ENCODE data around the gene SLC24A4.
"Not testable (repeated sequence)": the region's sequence is repeated elsewhere in the genome, so short reads cannot be mapped to it uniquely, and the experiment has no call there.

SLC24A4 gene

DNA sequence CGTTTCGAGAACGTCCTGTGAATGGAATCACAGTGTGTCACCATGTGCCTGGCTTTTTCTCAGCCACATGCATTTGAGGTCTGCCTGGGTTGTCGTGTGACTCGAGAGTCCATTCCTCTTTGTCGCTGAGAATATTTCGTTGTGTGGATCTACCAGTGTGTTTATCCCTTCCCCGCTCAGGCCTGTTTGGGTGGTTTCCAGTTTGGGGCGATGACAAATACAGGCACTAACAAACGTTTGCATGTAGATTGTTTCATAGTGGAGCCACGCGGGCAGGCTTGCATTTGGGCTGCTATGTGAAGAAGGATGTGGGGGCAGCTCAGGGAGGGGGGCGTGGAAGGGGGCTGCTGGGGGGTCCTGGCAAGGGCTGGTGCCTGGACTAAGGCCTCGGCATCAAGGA lies 204.8 kb downstream of the SLC24A4 start:
- no peak for DNase-seq

GRCh38 chr14:92528486-92529100 lies 205.6 kb downstream of the SLC24A4 start:
- DNase-seq = no peak

- DNase-seq = no peak
Observed at GRCh38 chr14:92529903-92530302, 206.9 kb downstream of the SLC24A4 start.

GRCh38 chr14:92531106-92531873 lies 208.3 kb downstream of the SLC24A4 start:
- DNase-seq = no peak

DNA sequence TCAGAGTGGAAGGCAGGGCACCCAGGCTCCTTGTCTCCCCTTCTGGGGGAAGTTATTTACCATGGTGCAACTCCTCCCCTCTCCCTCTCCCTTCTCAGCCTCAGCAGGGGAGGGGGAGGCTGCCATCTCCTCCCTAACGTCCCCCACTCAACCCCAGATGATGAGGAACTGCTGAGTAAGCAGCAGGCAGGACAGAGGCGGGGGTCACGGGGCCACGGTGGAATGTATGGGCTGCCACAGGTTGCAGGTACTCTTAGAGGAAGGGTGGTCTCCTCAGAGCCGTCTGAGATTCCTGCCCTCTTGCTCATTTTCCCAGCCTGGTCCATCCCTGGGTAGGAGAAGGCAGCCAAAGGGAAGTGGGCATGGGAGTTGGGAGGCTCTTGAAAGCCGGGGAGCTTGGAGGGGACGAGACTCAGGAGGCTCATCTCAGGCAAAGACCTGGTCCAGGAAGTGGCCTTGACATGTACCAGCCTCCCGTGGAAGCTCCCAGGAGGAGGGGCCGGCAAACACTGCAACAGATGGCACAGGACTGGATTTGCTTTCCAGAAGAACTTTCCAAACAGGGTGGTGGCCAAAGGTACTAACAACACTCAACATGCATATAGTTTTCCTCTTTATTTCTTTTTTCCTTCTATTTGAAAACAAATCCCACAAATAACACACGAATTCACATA lies 209.7 kb downstream of the SLC24A4 start:
- DNase-seq = no peak

- DNase-seq = no peak
Observed at GRCh38 chr14:92534932-92535643, 212.1 kb downstream of the SLC24A4 start.

DNA sequence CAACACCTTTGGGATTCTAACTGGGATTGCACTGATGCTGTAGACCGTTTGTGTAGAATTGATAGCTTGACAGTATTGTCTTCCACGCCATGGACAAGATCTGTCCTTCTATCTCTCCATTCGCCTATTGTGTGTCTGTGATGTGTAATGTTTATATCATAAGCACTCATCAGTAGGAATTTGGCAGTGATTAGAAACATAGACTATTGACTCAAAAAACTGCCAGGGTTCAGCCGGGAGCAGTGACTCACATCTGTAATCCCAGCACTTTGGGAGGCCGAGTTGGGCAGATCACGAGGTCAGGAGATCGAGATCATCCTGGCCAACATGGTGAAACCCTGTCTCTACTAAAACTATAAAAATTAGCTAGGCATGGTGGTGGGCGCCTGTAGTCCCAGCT lies 213.3 kb downstream of the SLC24A4 start:
- DNase-seq = not testable (repeated sequence)

DNA sequence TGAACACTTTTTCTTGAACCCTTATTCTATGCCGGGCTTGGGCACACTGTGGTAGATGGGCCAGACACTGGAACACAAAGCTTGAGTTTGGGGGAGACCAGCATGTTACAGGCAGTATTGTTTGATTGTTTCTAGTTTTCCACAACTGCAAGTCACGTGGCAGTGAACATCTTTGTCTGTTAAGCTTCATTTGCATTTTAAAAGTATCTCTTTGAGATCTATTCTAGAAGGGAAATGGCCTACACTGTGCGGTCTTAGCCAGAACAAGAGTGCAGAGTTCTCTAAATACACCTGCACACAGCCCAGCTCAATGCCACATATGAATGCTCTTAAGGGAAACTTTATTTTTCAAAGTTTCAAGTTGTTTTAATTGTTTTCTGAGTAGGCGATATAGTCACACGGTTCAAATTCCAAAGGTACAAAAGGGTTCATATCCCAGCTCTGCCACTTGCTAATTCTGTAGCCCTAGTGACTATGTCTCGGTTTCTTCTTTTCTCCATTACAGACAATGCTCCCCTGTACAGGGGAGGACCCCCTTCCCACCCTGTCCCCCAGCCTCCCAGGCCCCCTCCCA lies 215.5 kb downstream of the SLC24A4 start:
- no peak for DNase-seq

GRCh38 chr14:92539419-92539818 lies 216.5 kb downstream of the SLC24A4 start:
- DNase-seq = no peak

DNA sequence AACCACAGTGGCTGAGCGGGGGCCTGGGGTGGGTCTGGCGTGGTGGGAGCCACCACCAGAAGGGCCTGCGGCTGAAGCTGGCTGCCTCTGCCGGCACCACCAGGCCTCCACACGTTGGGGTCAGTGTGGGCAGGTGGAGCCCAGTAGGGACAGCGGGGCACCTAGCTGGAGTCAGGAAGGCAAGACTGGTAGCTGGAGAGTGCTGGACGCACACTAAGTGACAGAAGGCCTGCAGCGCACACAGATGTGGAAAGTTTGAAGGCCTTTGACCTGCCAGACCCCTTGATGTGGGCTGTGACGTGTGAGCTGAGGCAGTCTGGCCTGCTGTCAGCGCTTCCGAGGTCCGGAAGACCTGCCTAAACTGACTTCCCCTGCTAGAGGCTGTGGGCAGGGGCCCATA lies 216.9 kb downstream of the SLC24A4 start:
- DNase-seq = no peak

DNA sequence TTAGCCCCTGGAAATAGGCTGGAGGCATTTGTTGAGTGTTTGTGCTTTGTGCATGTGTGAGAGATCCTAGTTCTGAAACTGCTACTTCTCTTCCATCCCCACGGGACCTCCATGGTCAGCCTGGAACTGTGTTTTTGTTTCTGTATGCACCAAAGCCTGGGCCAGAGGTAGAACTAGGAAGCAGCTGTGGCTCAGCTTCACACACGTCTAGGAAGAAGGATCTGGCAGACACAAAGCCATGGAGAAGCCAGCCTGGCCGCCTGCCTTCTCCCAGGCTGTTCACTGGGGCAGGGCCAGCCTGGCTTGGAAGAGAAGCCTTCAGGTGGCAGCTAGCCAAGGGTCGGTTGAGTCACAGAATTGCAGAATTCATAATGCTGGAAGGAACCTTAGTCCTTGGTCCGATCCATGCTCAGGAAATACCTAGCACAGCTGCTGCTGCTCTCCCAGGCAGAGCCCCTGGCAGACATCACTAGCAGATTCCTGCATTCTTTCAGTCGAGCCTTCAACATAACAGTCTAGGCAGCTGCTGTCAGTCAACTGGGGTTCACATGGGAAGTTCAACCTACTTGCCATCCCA lies 217.6 kb downstream of the SLC24A4 start:
- peak; percentile 45 for DNase-seq

DNA sequence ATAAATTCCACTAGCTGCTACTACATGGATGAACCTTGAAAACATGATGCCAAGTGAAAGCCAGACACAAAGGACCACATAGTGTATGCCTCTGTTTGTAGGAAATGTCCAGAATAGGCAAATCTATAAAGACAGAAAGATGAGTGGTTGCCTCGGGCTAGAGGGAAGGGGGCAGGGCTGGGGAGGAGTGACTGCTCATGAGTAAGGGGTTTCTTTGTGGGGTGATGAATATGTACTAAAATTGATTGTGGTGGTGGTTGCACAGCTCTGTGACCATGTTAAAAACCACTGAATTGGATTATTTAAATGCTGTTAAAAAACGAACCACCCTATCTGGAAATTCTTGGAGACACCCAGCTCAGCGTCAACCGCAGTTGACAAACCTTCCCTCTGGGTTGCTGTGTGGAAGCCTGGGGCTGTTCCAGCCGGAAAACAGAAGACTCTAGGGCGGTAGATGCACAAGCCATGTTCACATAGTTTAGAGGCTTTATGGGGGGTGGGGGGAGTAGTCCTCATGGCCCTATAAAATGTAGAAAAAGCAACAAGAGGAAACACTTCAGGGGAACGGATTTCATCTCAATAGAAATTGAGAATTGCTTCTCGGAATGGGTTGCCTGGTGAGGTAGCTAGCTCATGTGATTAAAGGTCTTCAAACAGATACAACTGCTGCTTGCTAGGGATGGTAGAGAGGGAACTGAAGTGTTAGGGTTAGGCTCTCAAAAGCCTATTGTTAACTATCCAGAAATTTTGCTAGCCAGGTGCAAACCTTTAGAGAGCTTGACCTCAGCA lies 220.0 kb downstream of the SLC24A4 start:
- DNase-seq = no peak

DNA sequence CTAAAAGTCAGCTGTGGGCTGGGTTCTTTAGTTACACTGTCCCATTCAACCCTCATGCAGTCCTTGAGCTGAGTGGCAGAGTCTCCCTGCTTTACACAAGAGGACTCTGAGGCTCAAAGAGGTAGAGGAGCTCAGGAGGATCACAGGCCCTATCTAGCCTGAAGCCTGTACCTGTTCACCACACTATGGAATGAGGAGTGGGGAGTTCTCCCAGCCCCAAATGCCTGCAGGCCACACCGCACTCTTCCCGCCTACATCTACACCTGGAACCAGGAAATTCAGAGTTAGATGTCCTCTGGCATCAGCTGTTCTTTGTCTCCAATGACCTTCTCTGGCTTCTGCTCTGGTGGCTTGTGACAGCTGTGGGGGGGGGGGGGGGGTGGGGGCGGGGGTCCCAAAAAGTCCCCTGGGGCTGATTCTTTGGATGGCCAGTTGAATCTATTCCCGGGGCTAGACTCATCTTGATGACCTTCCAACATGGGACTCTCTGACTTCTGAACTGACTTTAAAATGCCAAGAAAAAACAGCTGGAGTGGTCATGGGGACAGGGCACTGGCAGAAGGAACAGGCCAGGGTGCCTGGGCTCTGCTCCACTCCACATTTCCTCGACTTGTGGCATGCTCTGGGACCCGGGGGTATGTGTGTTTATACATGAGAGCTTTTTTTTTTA lies 221.2 kb downstream of the SLC24A4 start:
- no peak for DNase-seq

DNA sequence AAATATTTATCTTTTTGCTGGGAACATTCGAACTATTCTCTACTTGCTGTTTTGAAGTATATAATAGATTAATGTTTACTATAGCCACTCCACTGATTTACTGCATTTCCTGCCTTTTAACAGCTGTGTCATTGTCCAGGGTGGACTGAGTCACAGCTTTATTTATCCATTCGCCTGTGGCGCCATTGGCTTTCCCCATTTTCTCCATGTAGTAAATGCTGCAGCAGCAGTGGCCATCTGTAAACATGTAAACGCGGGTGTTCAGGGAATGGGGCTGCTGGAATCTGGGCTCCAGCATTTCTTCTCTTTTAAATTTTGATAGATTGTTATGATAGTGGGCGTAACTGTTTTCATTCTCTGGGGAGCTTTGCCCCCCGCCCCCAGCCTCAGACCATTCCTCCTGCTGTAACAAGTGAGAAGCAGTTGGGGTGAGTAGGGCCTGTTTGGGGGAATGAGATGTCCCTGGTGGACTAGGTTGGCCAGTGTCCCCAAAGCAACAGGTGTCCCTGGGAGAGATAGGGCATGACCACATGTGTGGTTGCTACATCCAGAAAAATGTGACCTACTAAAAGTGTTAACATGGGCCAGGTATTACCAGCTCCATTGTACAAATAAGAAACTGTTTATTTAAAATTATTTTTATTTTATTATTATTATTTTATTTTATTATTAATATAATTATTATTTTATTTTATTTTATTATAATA lies 223.5 kb downstream of the SLC24A4 start:
- DNase-seq = no peak

DNA sequence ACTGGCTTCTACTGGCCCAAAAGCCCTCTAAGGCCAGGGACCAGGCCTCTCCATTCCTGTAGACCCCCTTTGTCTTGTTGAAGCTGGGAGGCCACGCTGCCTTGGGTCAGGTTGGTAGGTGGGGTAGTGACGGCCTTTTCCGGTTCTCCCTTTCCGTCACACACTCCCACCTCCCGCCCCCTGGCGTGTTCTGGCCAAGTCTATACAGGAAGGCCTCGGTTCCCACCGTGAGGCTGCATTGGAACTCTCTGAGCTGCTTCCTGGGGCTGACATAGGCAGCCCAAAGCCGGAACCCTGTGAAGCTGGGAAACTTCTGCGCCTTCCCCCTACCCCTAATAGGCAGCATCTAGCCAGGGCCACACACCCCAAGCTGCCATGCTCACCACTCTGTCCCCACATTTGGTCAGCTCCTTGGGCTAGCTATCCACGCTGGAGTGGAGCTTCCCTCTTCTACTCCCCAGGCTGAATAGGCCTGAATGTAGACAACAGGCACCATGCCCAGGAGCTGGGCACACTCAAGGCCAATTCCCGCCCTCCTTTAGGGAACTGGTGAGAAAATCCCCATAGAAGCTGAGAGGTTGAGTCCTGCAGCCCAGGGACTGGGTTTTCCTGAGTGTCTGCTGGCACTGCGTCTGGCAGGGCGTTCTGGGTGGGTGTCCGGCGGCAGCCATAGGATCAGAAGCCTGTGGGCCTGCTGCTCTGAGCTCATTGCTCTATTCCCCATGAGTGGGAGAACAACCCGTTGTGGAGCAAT lies 226.3 kb downstream of the SLC24A4 start:
- DNase-seq = no peak

DNA sequence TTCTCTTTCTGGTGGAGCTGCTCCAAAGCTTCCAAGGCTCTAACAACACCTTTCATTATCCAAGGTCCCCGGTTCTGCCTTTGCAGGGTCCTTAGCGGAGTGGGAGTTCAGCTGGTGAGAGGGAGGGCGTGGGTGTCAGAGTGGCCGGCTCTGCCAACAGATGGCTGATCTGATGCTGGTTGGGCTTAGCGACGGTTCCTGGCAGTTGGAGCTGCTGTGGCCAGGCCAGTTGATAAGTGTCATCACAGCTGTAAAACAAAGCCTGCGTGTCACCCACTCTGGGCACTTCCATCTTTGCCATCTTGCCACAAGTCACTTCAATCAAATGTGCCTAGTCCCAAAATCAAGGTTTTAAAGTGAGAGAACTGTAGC lies 226.9 kb downstream of the SLC24A4 start:
- no peak for DNase-seq
